ENCODE results near the gene CDK14.

DNA sequence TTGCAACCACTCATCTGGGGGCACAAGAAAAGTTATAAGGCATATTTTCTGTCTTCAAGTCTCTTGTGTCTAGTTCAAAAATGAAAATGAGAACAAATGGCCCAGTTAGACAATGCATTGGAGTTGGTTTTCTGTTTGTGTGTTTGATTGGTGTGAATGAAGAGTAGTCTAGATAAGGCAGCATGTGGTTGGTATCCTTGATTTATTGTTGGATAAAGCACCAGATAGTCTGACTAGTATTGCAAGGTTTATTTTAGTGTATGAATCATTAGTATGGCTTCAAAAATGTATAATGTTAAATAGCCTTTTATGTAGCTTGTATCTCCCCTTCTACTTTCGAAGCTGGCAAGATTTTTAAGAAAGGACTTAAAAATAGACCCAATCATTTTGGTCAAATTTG is 237.3 kb downstream of the CDK14 start:
- TF ChIP-seq RAD21 (IDR thresholded peaks at IDR 0.05; ENCODE audit: low read depth) (no peak), CREB1 (IDR thresholded peaks at IDR 0.05; ENCODE audit: low read depth) (no peak), EGR1 (IDR thresholded peaks at IDR 0.05) (no peak), FOXM1 (IDR thresholded peaks at IDR 0.05; ENCODE audit: borderline replicate concordance, low read depth) (no peak), NFIC (IDR thresholded peaks at IDR 0.05) (no peak)
